IMR-90 (cell line): ENCODE measurements around the gene DUXB. TPM values are rescaled to one million over a fixed set of nuclear protein-coding genes. Genes with fewer than 3 reads are reported as not detected.

Experiments used
- ATAC-seq: fragments of 200-7000 bp; cut with Tn5 transposase; 2 replicates; pipeline ENCODE4 v1.9.1; 2020; ENCODE audit warnings: low read depth, mild to moderate bottlenecking, moderate library complexity
- BruUV-seq: library from RNA; stranded (reverse); fragments of 400-500 nt; replicated peaks from 2 replicates; lab custom pipeline; 2021; lab: Mats Ljungman, UMichigan
- CTCF ChIA-PET: fragments of 300-600 bp; formaldehyde crosslinking; extraction: SDS; loops from one replicate; lab custom pipeline; 2021; ENCODE audit warnings: antibody characterized with exemption; lab: Yijun Ruan, JAX
- POLR2A ChIA-PET: fragments of 300-600 bp; sonication (Branson Sonifier 250); formaldehyde crosslinking; loops from one replicate; lab custom pipeline; 2022; ENCODE audit warnings: antibody characterized with exemption; ENCODE audit not compliant: unreplicated experiment; lab: Charles Lee
- DNase-seq: peaks from one replicate; pipeline ENCODE4 v3.0.0; 2013
- H2AFZ ChIP-seq: replicated peaks from 2 replicates; pipeline ENCODE3; 2013; ENCODE audit warnings: low read length, mild to moderate bottlenecking; ENCODE audit not compliant: poor library complexity
- H2AK5ac ChIP-seq: 2 replicates; pipeline ENCODE4 v1.6.1; 2013; ENCODE audit warnings: low read depth, low read length, inconsistent platforms
- H2AK9ac ChIP-seq: replicated peaks from 2 replicates; pipeline ENCODE3; 2013; ENCODE audit warnings: mild to moderate bottlenecking, low read depth, low read length, moderate library complexity; ENCODE audit not compliant: poor library complexity
- H2BK120ac ChIP-seq: 2 replicates; pipeline ENCODE4 v1.6.1; 2013; ENCODE audit warnings: low read depth, low read length, inconsistent platforms
- H2BK15ac ChIP-seq: 3 replicates; pipeline ENCODE4 v1.6.1; 2013; ENCODE audit warnings: low read depth, low read length, inconsistent platforms
- H2BK20ac ChIP-seq: 2 replicates; pipeline ENCODE4 v1.6.1; 2013; ENCODE audit warnings: low read depth, mild to moderate bottlenecking, inconsistent platforms, low read length, moderate library complexity
- H2BK5ac ChIP-seq: 2 replicates; pipeline ENCODE4 v1.6.1; 2013; ENCODE audit warnings: mild to moderate bottlenecking, low read depth, low read length, inconsistent platforms; ENCODE audit not compliant: poor library complexity, severe bottlenecking
- H3K14ac ChIP-seq: replicated peaks from 2 replicates; pipeline ENCODE4 v1.6.1; 2013; ENCODE audit warnings: low read depth, low read length, inconsistent platforms
- H3K18ac ChIP-seq: 2 replicates; pipeline ENCODE4 v1.6.1; 2013; ENCODE audit warnings: low read depth, low read length, control low read depth
- H3K23ac ChIP-seq: 2 replicates; pipeline ENCODE4 v1.6.1; 2013; ENCODE audit warnings: low read depth, low read length, inconsistent platforms
- H3K27ac ChIP-seq: 2 replicates; pipeline ENCODE4 v1.5.1; 2013; ENCODE audit warnings: mild to moderate bottlenecking, control low read depth, low read length; ENCODE audit not compliant: insufficient read depth
- H3K27me3 ChIP-seq: 2 replicates; pipeline ENCODE4 v1.6.1; 2013; ENCODE audit warnings: low read length; ENCODE audit not compliant: control insufficient read depth, insufficient read depth
- H3K36me3 ChIP-seq: 2 replicates; pipeline ENCODE4 v1.6.1; 2013; ENCODE audit warnings: low read length, mixed read lengths; ENCODE audit not compliant: control insufficient read depth, insufficient read depth
- H3K4ac ChIP-seq: 2 replicates; pipeline ENCODE4 v1.6.1; 2013; ENCODE audit warnings: low read depth, low read length, inconsistent platforms
- H3K4me1 ChIP-seq: 2 replicates; pipeline ENCODE4 v1.6.1; 2013; ENCODE audit warnings: low read length, mixed read lengths; ENCODE audit not compliant: control insufficient read depth, insufficient read depth
- H3K4me2 ChIP-seq: 2 replicates; pipeline ENCODE4 v1.6.1; 2013; ENCODE audit warnings: low read depth, mild to moderate bottlenecking, control low read depth, low read length, moderate library complexity
- H3K4me3 ChIP-seq: 2 replicates; pipeline ENCODE4 v1.5.1; 2013; ENCODE audit warnings: low read depth, mild to moderate bottlenecking, control low read depth, low read length, moderate library complexity; ENCODE audit not compliant: insufficient read depth
- H3K56ac ChIP-seq: 2 replicates; pipeline ENCODE4 v1.6.1; 2013; ENCODE audit warnings: low read length, inconsistent platforms; ENCODE audit not compliant: insufficient read depth; ENCODE audit errors: extremely low read depth
- H3K79me1 ChIP-seq, 2 experiments: 2 replicates each; pipeline ENCODE4 v1.6.1; 2013; ENCODE audit warnings: low read length in 2 of 2, inconsistent platforms in 1 of 2, low read depth in 1 of 2
- H3K9ac ChIP-seq: 2 replicates; pipeline ENCODE4 v1.6.1; 2013; ENCODE audit warnings: low read depth, low read length, control low read depth
- H3K9me1 ChIP-seq: 2 replicates; pipeline ENCODE4 v1.6.1; 2013; ENCODE audit warnings: low read length, inconsistent platforms; ENCODE audit not compliant: insufficient read depth
- H3K9me3 ChIP-seq: 2 replicates; pipeline ENCODE4 v1.6.1; 2013; ENCODE audit warnings: low read length; ENCODE audit not compliant: control insufficient read depth, insufficient read depth
- H4K20me1 ChIP-seq: 2 replicates; pipeline ENCODE4 v1.6.1; 2013; ENCODE audit warnings: low read length, inconsistent platforms; ENCODE audit not compliant: insufficient read depth
- H4K5ac ChIP-seq: 2 replicates; pipeline ENCODE4 v1.6.1; 2013; ENCODE audit warnings: mild to moderate bottlenecking, low read depth, low read length, control low read depth
- H4K8ac ChIP-seq, 2 experiments: 2 replicates each; pipeline ENCODE4 v1.6.1; 2013; ENCODE audit warnings: low read depth in 2 of 2, low read length in 2 of 2, control low read depth in 1 of 2, inconsistent platforms in 1 of 2
- H4K91ac ChIP-seq: 2 replicates; pipeline ENCODE4 v1.6.1; 2013; ENCODE audit warnings: low read depth, low read length, inconsistent platforms; ENCODE audit not compliant: insufficient read depth
- BHLHE40 ChIP-seq: fragments of 150-350 bp; IDR thresholded peaks from 2 replicates; pipeline ENCODE4 v1.6.1; 2016; ENCODE audit warnings: mild to moderate bottlenecking, low read depth, low read length
- CEBPB ChIP-seq: IDR thresholded peaks from 2 replicates; pipeline ENCODE4 v1.6.1; 2012; ENCODE audit warnings: low read depth, low read length, improper control_type of control experiment
- CTCF ChIP-seq: conservative IDR thresholded peaks from 2 replicates; pipeline ENCODE4 v1.5.1; 2012; ENCODE audit warnings: mild to moderate bottlenecking, low read depth, low read length, improper control_type of control experiment
- FOS ChIP-seq: fragments of 150-350 bp; IDR thresholded peaks from 2 replicates; pipeline ENCODE4 v1.6.1; 2016; ENCODE audit warnings: low read depth, low read length
- MAFK ChIP-seq: IDR thresholded peaks from 2 replicates; pipeline ENCODE4 v1.6.1; 2012; ENCODE audit warnings: low read depth, low read length, improper control_type of control experiment
- MAZ ChIP-seq: IDR thresholded peaks from 2 replicates; pipeline ENCODE4 v1.6.1; 2012; ENCODE audit warnings: low read depth, mild to moderate bottlenecking, low read length, improper control_type of control experiment, moderate library complexity, borderline replicate concordance
- RAD21 ChIP-seq: IDR thresholded peaks from 2 replicates; pipeline ENCODE4 v1.6.1; 2012; ENCODE audit warnings: low read length, improper control_type of control experiment
- RCOR1 ChIP-seq: IDR thresholded peaks from 2 replicates; pipeline ENCODE4 v1.6.1; 2012; ENCODE audit warnings: mild to moderate bottlenecking, low read length, improper control_type of control experiment; ENCODE audit not compliant: insufficient replicate concordance
- RFX5 ChIP-seq: IDR thresholded peaks from 2 replicates; pipeline ENCODE4 v1.8.0; 2012; ENCODE audit warnings: low read depth, mild to moderate bottlenecking, low read length, moderate library complexity
- SMC3 ChIP-seq: fragments of 150-350 bp; IDR thresholded peaks from 2 replicates; pipeline ENCODE4 v1.6.1; 2016; ENCODE audit warnings: low read depth, mild to moderate bottlenecking, antibody characterized with exemption, low read length, moderate library complexity
- WGBS, 2 experiments: methylation state at CpG; one replicate each; pipeline versions ENCODE4 v1.1.5 to v1.1.7; 2013; ENCODE audit warnings: missing lambda C conversion rate in 2 of 2; ENCODE audit not compliant: insufficient read length in 1 of 2; ENCODE audit errors: extremely low coverage in 2 of 2; 5-methylcytosine and 5-hydroxymethylcytosine counted together
- dilution Hi-C: fragments of 300-500 bp; cut with HindIII; formaldehyde crosslinking; loops from one replicate; pipeline ENCODE4 v1.14.3; 2018; ENCODE audit warnings: low sequenced_read_pairs; ENCODE audit not compliant: unreplicated experiment
- in situ Hi-C: fragments of 300-500 bp; cut with MboI; formaldehyde crosslinking; loops from 3 replicates; pipeline ENCODE4 v1.14.3; 2019; ENCODE audit warnings: low sequenced_read_pairs, inconsistent platforms, mixed read lengths
- intact Hi-C: fragments of 100-400 bp; cut with micrococcal nuclease; formaldehyde crosslinking; loops from 2 replicates; pipeline ENCODE4 v1.10.0; 2022
- polyA plus RNA-seq, 3 experiments: library from polyadenylated mRNA; depleted of rRNA; stranded (reverse); fragments of >200 nt; gene quantifications; 2 replicates each; pipeline ENCODE4 v1.2.3, GENCODE V29; 2012; ENCODE audit warnings: low replicate concordance in 1 of 3
- total RNA-seq: library from RNA; depleted of rRNA; stranded (reverse); fragments of >200 nt; gene quantifications from 2 replicates; pipeline ENCODE4 v1.2.3, GENCODE V29; 2012
- TF ChIP-seq, protein P1 (sequence below): fragments of 150-350 bp; IDR thresholded peaks from 2 replicates; pipeline ENCODE4 v1.6.1; 2017; ENCODE audit warnings: mild to moderate bottlenecking, antibody characterized with exemption, low read length, low read depth

The DUXB gene
- total and polyA plus RNA-seq, 2 of the 4 experiments (the other 2 are of a cell fraction) = not detected

- H3K9ac ChIP-seq = no peak overlapping the region
- no peak overlapping the region for H3K23ac ChIP-seq
- H4K8ac ChIP-seq = no peak overlapping the region
- no CpG with 5 or more reads among the region's 2 CpGs for WGBS, 2 experiments
- H2BK5ac ChIP-seq = no peak overlapping the region
- no peak overlapping the region for H4K5ac ChIP-seq
- H3K4me3 ChIP-seq = no peak overlapping the region
- H3K4me2 ChIP-seq = no peak overlapping the region
- in situ Hi-C loops = no loop called here
- dilution Hi-C loops = no loop called here
- H3K18ac ChIP-seq = no peak overlapping the region
- BruUV-seq = no TSS peak
- no peak overlapping the region for H2AFZ ChIP-seq
- H2BK15ac ChIP-seq = no peak overlapping the region
- intact Hi-C loops = no loop called here
- H3K56ac ChIP-seq = no peak overlapping the region
- no peak overlapping the region for H2BK20ac ChIP-seq
- H2AK5ac ChIP-seq = no peak overlapping the region
- H3K14ac ChIP-seq = no peak overlapping the region
- H3K9me1 ChIP-seq = peaks cover 6% of the 10 kb centered on the region
- H3K79me1 ChIP-seq = peaks cover 8 to 31% of the 10 kb centered on the region in 2 experiments
- no peak overlapping the region for H2BK120ac ChIP-seq
- no peaks in the 10 kb centered on the region for H3K9me3 ChIP-seq
- no peak overlapping the region for H3K27ac ChIP-seq
- H2AK9ac ChIP-seq = no peak overlapping the region
- H3K4me1 ChIP-seq = peaks cover 3% of the 10 kb centered on the region
- no peak overlapping the region for H4K91ac ChIP-seq
- TF ChIP-seq, protein P1, sequence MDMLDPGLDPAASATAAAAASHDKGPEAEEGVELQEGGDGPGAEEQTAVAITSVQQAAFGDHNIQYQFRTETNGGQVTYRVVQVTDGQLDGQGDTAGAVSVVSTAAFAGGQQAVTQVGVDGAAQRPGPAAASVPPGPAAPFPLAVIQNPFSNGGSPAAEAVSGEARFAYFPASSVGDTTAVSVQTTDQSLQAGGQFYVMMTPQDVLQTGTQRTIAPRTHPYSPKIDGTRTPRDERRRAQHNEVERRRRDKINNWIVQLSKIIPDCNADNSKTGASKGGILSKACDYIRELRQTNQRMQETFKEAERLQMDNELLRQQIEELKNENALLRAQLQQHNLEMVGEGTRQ = no peak
- no peak for TF ChIP-seq FOS
- no peak for TF ChIP-seq CTCF
- no peak for TF ChIP-seq MAFK
- no peak for TF ChIP-seq BHLHE40
- TF ChIP-seq CEBPB = no peak
- no peak for TF ChIP-seq RFX5
- no peak for TF ChIP-seq RAD21
- no peak for TF ChIP-seq RCOR1
- TF ChIP-seq SMC3 = no peak
- TF ChIP-seq MAZ = no peak
- no peak overlapping the region for H3K4ac ChIP-seq
- peaks cover 17% of the 10 kb centered on the region for H4K20me1 ChIP-seq
- ChIA-PET POLR2A (no interaction called here), CTCF (no interaction called here)
- no peaks in the 10 kb centered on the region for H3K27me3 ChIP-seq
- DNase-seq (no peak), ATAC-seq (no peak)
- peaks cover 37% of the 10 kb centered on the region for H3K36me3 ChIP-seq
Measured at GRCh38 chr16:75658175-75658574, 43.1 kb downstream of the DUXB start.
